BJ (cell line): ENCODE measurements around the gene SLC9A5. TPM values are rescaled to one million over a fixed set of nuclear protein-coding genes. Genes with fewer than 3 reads are reported as not detected.

Source experiments
- CTCF ChIA-PET: fragments of 350-600 bp; formaldehyde crosslinking; extraction: SDS; loops from one replicate; lab custom pipeline; 2021; ENCODE audit warnings: antibody characterized with exemption, inconsistent platforms; lab: Yijun Ruan, JAX
- POLR2A ChIA-PET: fragments of 300-600 bp; sonication (Branson Sonifier 250); formaldehyde crosslinking; extraction: SDS; loops from one replicate; lab custom pipeline; 2021; ENCODE audit warnings: antibody characterized with exemption; lab: Charles Lee
- DNase-seq: peaks from one replicate; pipeline ENCODE4 v3.0.0-alpha.2; 2011; ENCODE audit warnings: low read depth
- H3K27me3 ChIP-seq: 2 replicates; pipeline ENCODE4 v1.6.0; 2011; ENCODE audit warnings: low read length; ENCODE audit not compliant: control insufficient read depth, insufficient read depth
- H3K36me3 ChIP-seq: 2 replicates; pipeline ENCODE4 v1.5.1; 2011; ENCODE audit warnings: low read length; ENCODE audit not compliant: control insufficient read depth, insufficient read depth
- H3K4me3 ChIP-seq: 2 replicates; pipeline ENCODE4 v1.5.1; 2011; ENCODE audit warnings: low read depth, mild to moderate bottlenecking, control low read depth, low read length
- CTCF ChIP-seq: IDR thresholded peaks from 2 replicates; pipeline ENCODE4 v1.5.1; 2011; ENCODE audit warnings: low read depth, mild to moderate bottlenecking, control low read depth, inconsistent platforms, low read length, moderate library complexity; ENCODE audit not compliant: insufficient read depth
- polyA plus RNA-seq: library from polyadenylated mRNA; depleted of rRNA; stranded (reverse); fragments of >200 nt; gene quantifications from 2 replicates; pipeline ENCODE4 v1.2.3, GENCODE V29; 2011

SLC9A5 gene
- polyA plus RNA-seq, 1 experiment, result 2.6 TPM

GRCh38 chr16:67236563-67237395 is 12.0 kb upstream of the SLC9A5 start:
- Histone ChIP-seq H3K4me3 (no peak overlapping the region), H3K27me3 (no peaks in the 10 kb centered on the region), H3K36me3 (peaks cover 39% of the 10 kb centered on the region)
- ChIA-PET POLR2A (no interaction called here), CTCF (no interaction called here)
- no peak for TF ChIP-seq CTCF
- no peak for DNase-seq

GRCh38 chr16:67237396-67238277 is 11.1 kb upstream of the SLC9A5 start:
- POLR2A ChIA-PET, result no interaction called here
- TF ChIP-seq CTCF, result no peak
- CTCF ChIA-PET, result interaction anchor here (0.6 to 2.0 kb wide), 3 partner anchors 10 to 111 kb away, joined by 4 to 15 read pairs (median 5); partner anchors contain the start of gene TMEM208

GRCh38 chr16:67238278-67238575 is 10.6 kb upstream of the SLC9A5 start:
- no peaks in the 10 kb centered on the region for H3K27me3 ChIP-seq
- ChIA-PET CTCF (interaction anchor here (2.0 kb wide), 1 partner anchor 11 kb away, joined by 15 read pairs; the partner anchor contains the start of gene TMEM208), POLR2A (no interaction called here)
- no peak for DNase-seq
- no peak overlapping the region for H3K4me3 ChIP-seq
- H3K36me3 ChIP-seq, result peaks cover 37% of the 10 kb centered on the region
- no peak for TF ChIP-seq CTCF

More at GRCh38 chr16:67237396-67238277, 11.1 kb upstream of the SLC9A5 start:
- H3K36me3 ChIP-seq, result peaks cover 37% of the 10 kb centered on the region
- no peak for DNase-seq
- H3K4me3 ChIP-seq, result no peak overlapping the region
- H3K27me3 ChIP-seq, result no peaks in the 10 kb centered on the region

DNA sequence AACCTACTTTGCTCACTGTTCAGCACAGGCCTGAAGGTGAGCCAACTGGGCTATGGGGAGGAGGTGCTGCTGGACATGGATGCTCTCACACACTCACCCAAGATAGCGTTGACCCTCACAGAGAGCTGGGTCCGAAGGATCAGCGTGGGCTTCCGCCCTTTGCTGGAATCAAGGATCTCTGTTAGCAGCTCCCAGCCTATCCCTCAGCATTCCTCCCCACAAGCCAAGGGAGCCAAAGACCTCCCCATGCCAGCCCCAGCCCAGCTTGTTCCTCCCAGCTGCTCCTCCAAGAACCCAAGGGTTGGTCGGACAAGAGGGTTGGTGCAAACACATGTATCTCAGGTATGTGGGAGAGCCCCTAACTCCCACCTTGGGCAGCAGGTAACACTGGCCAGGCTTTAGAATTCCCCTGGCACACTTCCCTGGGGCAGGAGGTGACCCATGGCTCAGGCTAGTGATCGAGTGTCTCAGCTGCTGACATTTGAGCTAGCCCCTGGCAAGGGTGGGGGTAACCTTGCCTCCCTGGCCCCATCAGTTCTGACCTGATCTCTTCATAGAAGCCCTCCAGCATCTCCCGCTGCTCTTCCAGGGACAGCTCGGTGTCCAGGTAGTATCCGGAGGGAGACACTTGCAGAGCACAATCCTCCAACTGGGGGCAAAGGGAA is 9.8 kb upstream of the SLC9A5 start:
- H3K27me3 ChIP-seq, result no peaks in the 10 kb centered on the region
- POLR2A ChIA-PET, result no interaction called here
- CTCF ChIA-PET, result interaction anchor here (0.7 to 2.0 kb wide), 3 partner anchors 12 to 70 kb away, joined by 3 to 15 read pairs (median 3); partner anchors contain the start of gene TMEM208
- TF ChIP-seq CTCF, result no peak
- DNase-seq, result no peak
- H3K4me3 ChIP-seq, result no peak overlapping the region
- H3K36me3 ChIP-seq, result peaks cover 35% of the 10 kb centered on the region
